ENCODE data around the gene TRMT6.

Gene TRMT6

GRCh38 chr20:5945963-5946362, 4.4 kb downstream of the TRMT6 start:
- DNase-seq = peak; percentile 57
- Histone ChIP-seq H3K27me3 (replicated peaks) (no peaks in the 10 kb centered on the region), H3K4me3 (ENCODE audit: low read depth, low read length) (no peak overlapping the region), H3K36me3 (replicated peaks) (peaks cover 37% of the 10 kb centered on the region), H3K27ac (no peak overlapping the region)
- in situ Hi-C loops (cut with HindIII; ENCODE audit: low pct_ligation_motif_present, low sequenced_read_pairs) = no loop called here
- TF ChIP-seq CTCF (IDR thresholded peaks at IDR 0.05; ENCODE audit: low read depth, low read length, missing control alignments) = no peak

GRCh38 chr20:5938456-5939029, 11.8 kb downstream of the TRMT6 start:
- TF ChIP-seq CTCF (IDR thresholded peaks at IDR 0.05; ENCODE audit: low read depth, low read length, missing control alignments) = no peak
- peaks cover 39% of the 10 kb centered on the region for H3K36me3 ChIP-seq (replicated peaks)
- in situ Hi-C loops (cut with HindIII; ENCODE audit: low pct_ligation_motif_present, low sequenced_read_pairs) = no loop called here

GRCh38 chr20:5936238-5936637, 14.1 kb downstream of the TRMT6 start:
- Histone ChIP-seq H3K36me3 (replicated peaks) (peaks cover 18% of the 10 kb centered on the region), H3K4me3 (ENCODE audit: low read depth, low read length) (no peak overlapping the region), H3K27me3 (replicated peaks) (no peaks in the 10 kb centered on the region), H3K27ac (no peak overlapping the region)
- no peak for TF ChIP-seq CTCF (IDR thresholded peaks at IDR 0.05; ENCODE audit: low read depth, low read length, missing control alignments)
- DNase-seq = no peak
- in situ Hi-C loops (cut with HindIII; ENCODE audit: low pct_ligation_motif_present, low sequenced_read_pairs) = no loop called here

More at GRCh38 chr20:5938456-5939029, 11.8 kb downstream of the TRMT6 start:
- DNase-seq = no peak
- no peaks in the 10 kb centered on the region for H3K27me3 ChIP-seq (replicated peaks)
- H3K4me3 ChIP-seq (ENCODE audit: low read depth, low read length) = no peak overlapping the region
- H3K27ac ChIP-seq = no peak overlapping the region

GRCh38 chr20:5935384-5935783, 14.9 kb downstream of the TRMT6 start:
- in situ Hi-C loops (cut with HindIII; ENCODE audit: low pct_ligation_motif_present, low sequenced_read_pairs) = no loop called here
- no peak for TF ChIP-seq CTCF (IDR thresholded peaks at IDR 0.05; ENCODE audit: low read depth, low read length, missing control alignments)
- H3K27me3 ChIP-seq (replicated peaks) = no peaks in the 10 kb centered on the region
- no peak for DNase-seq
- no peak overlapping the region for H3K27ac ChIP-seq
- H3K4me3 ChIP-seq (ENCODE audit: low read depth, low read length) = no peak overlapping the region
- H3K36me3 ChIP-seq (replicated peaks) = peaks cover 11% of the 10 kb centered on the region

- in situ Hi-C loops (cut with HindIII; ENCODE audit: low pct_ligation_motif_present, low sequenced_read_pairs) = no loop called here
- DNase-seq = no peak
- Histone ChIP-seq H3K27me3 (replicated peaks) (no peaks in the 10 kb centered on the region), H3K36me3 (replicated peaks) (peaks cover 5% of the 10 kb centered on the region), H3K4me3 (ENCODE audit: low read depth, low read length) (no peak overlapping the region), H3K27ac (no peak overlapping the region)
- peak; percentile 54 for TF ChIP-seq CTCF (IDR thresholded peaks at IDR 0.05; ENCODE audit: low read depth, low read length, missing control alignments)
Observed at GRCh38 chr20:5933802-5934436, 16.4 kb downstream of the TRMT6 start.

GRCh38 chr20:5932796-5933195, 17.5 kb downstream of the TRMT6 start:
- DNase-seq = no peak
- in situ Hi-C loops (cut with HindIII; ENCODE audit: low pct_ligation_motif_present, low sequenced_read_pairs) = no loop called here
- H3K27me3 ChIP-seq (replicated peaks) = no peaks in the 10 kb centered on the region
- H3K4me3 ChIP-seq (ENCODE audit: low read depth, low read length) = no peak overlapping the region
- no peaks in the 10 kb centered on the region for H3K36me3 ChIP-seq (replicated peaks)
- TF ChIP-seq CTCF (IDR thresholded peaks at IDR 0.05; ENCODE audit: low read depth, low read length, missing control alignments) = no peak
- no peak overlapping the region for H3K27ac ChIP-seq
